Sigmoid colon (tissue), 4 donors: ENCODE data around the gene TENM4.

Experiments used
- CTCF ChIP-seq, 4 experiments: fragments of 450-650 bp in 3 of 4; fragments of 200-600 bp in 1 of 4; IDR thresholded peaks; one replicate each; pipeline ENCODE4 v1.5.1; 2016 to 2019; ENCODE audit warnings: antibody characterized with exemption in 4 of 4, mild to moderate bottlenecking in 3 of 4, moderate library complexity in 2 of 4
- EP300 ChIP-seq, 4 donors: sonication (generic); formaldehyde crosslinking; IDR thresholded peaks; one replicate each; pipeline ENCODE4 v1.6.1; 2017; ENCODE audit warnings: antibody characterized with exemption in 4 of 4
- POLR2A ChIP-seq, 2 donors: fragments of 450-650 bp; IDR thresholded peaks; one replicate each; pipeline ENCODE4 v1.6.1; 2016; ENCODE audit warnings: antibody characterized with exemption in 2 of 2, mild to moderate bottlenecking in 2 of 2, moderate library complexity in 2 of 2
- POLR2AphosphoS5 ChIP-seq, 4 donors: sonication (generic); formaldehyde crosslinking; IDR thresholded peaks; one replicate each; pipeline ENCODE4 v1.6.1; 2017; ENCODE audit warnings: antibody characterized with exemption in 4 of 4

GRCh38 chr11:78717041-78717440 lies 723.8 kb downstream of the TENM4 start:
- TF ChIP-seq CTCF (IDR thresholded peaks at IDR 0.05) (no peak), POLR2AphosphoS5 (IDR thresholded peaks at IDR 0.05) (no peak), POLR2A (IDR thresholded peaks at IDR 0.05) (no peak), EP300 (IDR thresholded peaks at IDR 0.05) (no peak)
